CD4-positive, alpha-beta T cell treated with Interferon alpha-2 for 1 hour (primary cell): ENCODE measurements around the gene EPS8L1.

ENCODE experiments used
- DNase-seq, 2 donors: peaks; one replicate each; pipeline ENCODE4 v3.0.0-alpha.2; 2020 to 2022

The EPS8L1 gene

DNA sequence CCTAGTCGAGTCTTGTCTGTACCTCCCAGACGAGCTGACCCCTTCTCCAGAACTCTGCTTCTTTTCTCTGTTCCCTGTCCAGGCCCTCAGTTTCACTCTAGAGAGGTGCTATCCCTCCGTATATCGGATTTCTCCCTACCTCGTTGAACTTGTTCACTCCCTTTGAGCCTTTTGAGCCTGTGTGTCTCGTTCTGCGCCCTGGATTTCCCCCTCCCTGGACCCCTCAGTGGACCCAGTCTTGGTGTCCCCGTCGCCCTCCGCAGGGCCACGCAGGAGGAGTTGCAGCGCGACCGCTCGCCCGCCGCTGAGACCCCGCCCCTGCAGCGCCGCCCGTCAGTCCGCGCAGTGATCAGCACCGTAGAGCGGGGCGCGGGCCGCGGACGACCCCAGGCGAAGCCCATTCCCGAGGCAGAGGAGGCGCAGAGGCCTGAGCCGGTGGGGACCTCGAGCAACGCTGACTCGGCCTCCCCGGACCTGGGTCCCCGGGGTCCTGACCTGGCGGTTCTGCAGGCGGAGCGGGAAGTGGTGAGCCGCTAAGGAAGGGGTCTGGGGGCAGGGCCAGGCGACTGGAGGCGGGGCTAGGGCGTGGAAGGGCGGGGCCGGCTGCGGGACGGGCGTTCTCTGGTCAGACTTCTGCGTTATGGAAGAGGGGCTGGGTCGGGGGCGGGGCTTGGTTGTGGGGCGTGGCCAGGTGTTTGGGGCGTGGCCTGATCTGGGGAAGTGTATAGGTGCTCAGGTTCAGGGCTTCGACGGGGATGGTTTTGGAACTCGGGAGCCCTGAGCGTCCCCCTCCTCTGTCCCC is 5.5 kb downstream of the EPS8L1 start:
- DNase-seq = peak; percentile 90 to 95

DNA sequence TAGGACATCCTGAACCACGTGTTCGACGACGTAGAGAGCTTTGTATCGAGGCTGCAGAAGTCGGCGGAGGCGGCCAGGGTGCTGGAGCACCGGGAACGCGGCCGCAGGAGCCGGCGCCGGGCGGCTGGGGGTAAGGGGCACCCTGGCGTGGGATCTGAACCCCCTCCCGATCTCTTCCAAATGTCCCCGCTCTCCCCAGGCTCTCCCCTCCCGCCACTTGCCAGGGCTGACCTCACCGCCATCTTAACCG is 6.0 kb downstream of the EPS8L1 start:
- DNase-seq = no peak

DNA sequence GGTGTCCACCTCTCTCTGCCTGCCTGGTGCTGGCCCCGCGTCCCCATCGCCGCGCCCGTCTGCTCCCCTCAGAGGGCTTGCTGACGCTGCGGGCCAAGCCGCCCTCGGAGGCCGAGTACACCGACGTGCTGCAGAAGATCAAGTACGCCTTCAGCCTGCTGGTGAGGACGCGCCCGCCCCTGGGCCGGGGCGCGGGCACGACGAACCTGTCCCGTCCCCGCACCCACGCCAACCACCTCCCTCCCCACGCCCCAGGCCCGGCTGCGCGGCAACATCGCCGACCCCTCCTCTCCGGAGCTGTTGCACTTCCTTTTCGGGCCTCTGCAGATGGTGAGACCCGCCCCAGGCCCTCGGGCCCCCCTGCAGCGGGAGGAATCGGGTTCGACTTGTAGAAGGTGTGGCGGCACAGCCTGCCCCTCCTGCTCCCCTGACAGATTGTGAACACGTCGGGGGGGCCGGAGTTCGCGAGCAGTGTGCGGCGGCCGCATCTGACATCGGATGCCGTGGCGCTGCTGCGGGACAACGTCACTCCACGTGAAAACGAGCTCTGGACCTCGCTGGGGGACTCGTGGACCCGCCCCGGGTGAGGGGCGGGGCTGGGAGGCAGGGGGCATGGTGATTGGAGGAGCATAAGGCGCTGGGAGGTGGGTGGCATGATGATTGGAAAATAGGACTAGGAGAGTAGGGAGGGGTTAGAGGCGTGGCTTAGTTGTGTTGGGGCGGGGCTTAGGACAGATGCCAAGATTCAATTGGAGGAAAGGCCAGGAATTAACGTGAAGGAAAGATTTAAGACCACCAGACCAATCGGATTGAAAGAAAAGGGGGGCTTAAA is 6.6 kb downstream of the EPS8L1 start:
- peak; percentile 63 to 67 for DNase-seq

DNA sequence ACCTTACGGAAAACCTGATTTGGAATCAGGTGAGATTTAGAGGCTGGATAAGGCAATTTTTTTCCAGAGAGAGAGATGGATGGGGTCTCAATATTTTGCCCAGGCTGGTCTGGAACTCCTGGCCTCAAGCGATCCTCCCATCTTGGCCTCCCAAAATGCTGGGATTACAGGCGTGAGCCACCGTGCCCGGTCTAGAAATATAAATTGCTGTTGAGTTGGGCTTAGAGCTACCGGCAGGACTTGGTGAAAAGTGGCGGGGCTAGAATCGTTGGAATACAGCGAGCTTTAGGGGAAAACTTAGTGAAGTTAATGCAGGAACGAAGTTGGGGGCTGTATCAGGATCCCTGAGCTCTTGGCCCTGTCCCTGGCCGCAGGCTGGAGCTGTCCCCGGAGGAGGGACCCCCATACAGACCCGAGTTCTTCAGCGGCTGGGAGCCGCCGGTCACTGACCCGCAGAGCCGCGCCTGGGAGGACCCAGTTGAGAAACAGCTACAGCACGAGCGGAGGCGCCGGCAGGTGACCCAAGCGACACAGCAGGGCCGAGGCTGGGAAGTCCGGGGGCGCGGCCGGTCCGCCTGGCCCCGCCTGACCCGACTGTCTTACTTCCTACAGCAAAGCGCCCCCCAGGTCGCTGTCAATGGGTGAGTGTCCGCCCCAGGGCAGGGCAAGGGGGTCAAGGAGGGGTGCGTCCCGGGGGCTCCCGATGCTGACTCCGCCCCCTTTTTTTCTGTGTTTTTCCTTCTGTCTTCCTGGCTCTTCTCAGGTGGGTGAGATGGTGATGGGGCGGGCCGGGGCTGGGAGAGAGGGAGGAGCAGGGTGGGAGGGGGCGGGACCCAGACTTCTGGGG is 7.6 kb downstream of the EPS8L1 start:
- no peak for DNase-seq

DNA sequence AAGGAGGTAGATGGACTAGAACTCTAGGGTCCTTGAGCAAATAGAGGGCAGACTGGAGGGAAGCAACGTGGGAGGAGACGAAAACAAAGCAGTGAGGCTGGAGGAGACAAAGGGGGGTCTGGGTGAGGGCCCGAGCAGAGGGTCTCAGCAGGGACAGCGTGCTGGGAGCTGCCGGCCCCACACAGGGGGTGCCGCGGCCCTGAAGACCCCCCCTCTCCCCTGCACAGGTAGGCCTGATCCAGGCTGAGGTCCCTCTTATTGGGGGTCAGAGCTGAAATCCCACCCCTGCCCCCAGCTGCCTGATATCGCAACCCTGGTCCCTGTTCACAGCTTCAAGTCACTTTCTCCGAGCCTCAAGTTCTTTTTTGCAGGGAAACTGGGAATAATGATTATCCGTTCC is 8.7 kb downstream of the EPS8L1 start:
- no peak for DNase-seq

DNA sequence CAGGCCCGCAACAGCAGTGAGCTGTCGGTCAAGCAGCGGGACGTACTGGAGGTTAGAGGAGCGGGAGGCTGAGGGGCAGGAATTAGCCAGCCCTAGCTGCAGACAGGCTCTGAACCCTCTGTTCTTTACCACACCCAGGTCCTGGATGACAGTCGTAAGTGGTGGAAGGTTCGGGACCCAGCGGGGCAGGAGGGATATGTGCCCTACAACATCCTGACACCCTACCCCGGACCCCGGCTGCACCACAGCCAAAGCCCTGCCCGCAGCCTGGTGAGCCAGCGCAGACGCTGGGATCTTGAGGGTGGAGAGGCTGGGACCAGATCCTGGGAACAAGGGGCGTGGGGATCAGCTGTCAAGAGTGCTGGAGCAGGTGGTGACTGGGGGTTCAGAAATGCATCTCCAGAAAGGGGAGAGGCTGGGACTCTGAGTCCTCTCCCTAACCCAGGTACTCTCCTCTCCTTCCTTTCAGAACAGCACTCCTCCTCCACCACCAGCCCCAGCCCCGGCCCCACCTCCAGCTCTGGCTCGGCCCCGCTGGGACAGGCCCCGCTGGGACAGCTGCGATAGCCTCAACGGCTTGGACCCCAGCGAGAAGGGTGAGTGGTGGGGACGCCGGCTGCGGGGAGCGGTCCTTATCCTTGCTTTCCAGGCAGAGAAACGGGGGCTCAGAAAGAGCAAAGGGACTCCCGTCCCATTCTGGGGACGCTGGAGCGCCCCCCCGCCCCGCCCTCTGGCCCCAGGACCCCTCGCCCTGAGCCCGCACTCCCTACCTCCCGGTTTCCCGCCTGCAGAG is 10.4 kb downstream of the EPS8L1 start:
- no peak for DNase-seq

DNA sequence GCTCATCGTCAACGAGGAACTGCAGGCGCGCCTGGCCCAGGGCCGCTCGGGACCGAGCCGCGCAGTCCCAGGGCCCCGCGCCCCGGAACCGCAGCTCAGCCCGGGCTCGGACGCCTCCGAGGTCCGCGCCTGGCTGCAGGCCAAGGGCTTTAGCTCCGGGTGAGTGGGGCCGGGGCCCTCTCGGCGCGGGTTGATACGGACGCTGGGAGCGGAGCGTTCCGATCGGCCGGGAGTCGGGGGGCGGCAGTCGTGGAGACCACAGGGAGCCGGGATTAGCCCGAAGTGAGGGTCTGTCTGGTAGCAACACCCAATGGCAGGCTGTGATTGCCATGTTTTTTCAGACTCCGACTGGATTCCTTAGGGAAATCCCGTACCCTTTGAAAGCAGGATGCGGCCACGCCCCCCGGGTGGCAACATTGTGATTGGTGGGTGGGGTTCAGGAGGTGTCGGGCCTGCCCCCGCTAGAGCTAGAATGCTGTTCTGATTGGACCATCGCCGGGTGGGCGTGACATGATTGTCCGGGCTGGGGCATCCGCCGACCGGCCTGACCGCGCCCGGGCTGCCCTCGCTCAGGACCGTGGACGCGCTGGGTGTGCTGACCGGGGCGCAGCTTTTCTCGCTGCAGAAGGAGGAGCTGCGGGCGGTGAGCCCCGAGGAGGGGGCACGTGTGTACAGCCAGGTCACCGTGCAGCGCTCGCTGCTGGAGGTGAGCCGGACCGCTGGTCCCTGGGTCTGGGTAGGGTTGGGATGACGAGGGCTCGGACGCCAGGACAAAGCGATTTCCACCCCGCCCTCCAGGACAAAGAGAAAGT is 11.3 kb downstream of the EPS8L1 start:
- DNase-seq = peak; percentile 59 to 65

DNA sequence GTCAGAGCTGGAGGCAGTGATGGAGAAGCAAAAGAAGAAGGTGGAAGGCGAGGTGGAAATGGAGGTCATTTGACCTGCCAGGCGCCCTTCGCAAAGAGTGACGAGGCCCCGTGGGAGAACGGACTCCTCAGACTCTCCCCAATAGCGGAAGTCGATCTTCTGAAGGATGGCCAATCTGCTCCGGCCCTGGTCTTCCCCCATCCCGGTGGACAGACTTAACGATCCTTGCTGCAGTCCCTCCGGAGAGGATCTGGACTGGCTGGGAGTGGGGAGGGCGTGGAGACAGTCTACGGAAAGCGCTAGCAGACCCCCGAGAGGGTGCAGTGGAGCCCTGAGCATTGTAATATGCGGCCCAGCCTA is 11.9 kb downstream of the EPS8L1 start:
- DNase-seq = no peak

DNA sequence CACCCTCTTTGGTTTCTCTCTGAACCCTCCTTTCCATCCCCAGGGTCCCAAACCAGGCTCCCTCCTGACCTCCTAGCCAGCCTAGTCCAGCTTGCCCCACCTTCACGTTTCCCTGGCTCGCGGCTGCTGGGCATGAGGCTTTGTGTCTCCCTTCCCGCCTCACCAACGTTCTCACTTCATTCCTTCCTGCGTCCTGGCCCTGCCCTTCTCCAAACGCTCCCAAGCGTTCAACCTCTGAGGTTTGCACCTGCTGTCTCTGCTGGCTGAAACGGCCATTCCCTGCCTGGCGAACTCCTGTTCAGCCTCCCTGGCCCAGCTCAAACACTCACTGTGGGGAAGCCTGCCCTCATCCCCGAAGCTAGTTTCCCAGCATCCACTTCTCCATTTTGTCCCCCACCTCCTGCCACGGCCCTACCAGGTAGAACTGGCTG is 12.4 kb downstream of the EPS8L1 start:
- DNase-seq = no peak

DNA sequence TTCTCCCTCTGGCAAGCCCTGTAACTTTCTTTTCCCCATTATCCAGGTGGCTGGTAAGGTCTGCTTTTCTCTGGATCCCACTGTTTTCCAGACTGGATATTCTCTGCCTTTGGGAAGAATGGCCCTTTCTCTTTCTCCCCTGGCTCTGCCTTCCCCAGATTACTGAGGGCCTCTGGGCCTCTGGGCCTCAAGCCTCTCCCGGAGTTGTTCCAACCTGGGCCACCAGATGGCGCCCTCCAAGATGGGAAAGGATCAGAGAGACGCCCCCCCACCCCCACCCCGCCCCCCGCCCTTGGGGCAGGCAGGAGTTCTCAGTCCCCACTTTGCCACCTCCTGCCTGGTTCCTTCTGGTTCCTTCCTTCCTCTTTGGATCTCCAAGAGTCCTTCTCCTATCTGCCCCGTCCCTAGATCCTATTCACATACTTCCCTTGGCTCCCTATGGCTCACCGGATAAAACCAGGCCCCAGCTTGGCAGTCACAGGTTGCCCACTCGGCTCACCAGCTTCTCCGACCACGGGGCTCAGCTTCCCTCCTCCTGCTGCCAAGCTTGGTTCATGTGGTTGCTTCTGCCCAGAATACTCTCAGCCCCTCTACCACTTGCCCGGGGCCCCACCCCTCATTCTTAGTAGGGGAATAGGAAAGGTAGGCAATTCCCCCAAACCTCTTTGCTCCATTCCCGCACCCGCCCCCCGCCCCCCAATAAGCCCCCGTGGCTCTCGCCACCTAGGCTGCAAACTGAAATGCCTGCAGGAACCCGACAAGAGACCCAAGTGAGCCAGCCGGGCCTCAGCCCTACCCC is 13.1 kb downstream of the EPS8L1 start:
- DNase-seq = peak; percentile 63 to 80

DNA sequence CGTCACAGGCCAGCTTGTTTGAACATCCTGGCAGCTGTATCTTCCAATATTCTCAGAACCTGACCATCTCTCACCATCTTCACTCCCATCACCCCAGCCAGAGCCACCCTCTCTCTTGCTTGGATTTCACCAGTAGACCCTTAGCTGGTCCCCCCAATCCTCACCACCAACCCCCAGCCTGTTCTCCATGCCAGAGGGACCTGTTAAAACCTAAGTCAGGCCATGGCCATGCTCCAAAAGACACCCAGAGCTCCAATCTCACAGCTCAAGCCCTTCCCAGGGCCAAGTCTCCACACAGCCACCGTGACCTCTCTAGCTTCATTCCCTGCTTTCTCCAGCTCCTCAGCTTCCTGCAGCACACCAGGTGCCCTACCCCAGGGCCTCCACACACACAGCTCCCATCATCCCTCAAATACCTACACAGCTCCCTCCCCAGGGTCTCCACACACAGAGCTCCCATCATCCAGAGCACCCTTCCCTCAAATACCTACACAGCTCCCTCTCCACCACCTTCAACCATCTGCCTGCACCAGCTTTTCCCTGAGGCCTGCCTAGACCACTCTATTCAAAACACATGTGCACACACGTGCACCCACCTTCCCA is 13.8 kb downstream of the EPS8L1 start:
- no peak for DNase-seq

DNA sequence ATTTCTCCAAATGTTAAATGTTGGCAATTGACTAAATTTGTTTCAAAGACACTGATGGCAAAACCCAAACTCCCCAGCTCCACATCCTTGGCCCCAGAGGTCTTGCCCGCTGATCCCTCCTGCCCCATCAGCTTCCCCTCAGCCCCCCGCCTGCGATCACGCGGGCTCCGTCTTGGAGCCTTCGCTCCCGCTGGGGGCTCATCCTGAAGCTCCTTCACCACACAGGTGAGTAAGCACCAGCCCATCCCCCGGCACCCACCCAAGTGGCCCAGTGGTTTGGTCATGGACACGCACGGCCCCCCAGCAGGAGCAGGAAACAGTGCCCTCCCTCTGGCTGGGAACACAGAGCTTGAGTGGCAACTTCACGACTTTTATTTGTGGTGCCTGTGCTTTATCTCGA is 14.9 kb downstream of the EPS8L1 start:
- DNase-seq = no peak

DNA sequence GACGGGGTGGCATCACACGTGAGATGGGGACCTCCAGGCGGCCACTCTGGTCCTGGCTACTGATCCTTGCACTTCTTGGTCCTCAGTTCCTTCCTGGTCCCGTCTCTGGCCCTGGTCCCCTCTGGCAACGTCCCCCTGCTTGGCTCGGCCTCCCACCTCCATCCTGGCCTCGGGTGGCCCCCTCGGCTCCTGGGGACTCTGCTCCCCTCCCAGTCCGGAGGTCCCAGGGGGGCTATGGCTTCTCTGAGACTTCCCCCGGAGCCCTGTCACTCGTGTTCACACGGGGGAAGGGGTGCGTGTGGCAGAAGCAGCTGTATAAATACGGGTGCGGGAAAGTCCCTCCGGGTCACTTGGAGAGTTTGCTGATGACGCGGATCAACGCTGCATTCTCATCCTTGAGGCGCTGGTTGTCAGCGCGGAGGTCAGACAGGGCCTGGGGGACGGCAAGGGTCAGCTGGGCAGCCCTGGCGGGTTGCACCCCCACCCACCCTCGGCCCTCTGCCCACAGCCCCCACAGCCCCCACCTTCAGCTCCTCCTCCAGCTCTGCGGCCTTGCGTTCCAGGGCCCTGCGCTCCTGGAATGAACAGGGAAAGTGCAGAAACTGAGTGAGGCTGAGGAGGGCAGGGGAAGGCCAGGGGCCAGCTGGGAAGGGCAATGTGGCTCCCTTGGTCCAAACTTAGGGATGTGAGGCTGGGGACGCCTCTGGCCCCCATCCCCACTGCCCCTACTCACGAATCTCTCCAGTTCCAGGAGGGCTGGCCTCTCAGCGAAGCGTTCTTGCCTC is 15.6 kb downstream of the EPS8L1 start:
- no peak for DNase-seq

DNA sequence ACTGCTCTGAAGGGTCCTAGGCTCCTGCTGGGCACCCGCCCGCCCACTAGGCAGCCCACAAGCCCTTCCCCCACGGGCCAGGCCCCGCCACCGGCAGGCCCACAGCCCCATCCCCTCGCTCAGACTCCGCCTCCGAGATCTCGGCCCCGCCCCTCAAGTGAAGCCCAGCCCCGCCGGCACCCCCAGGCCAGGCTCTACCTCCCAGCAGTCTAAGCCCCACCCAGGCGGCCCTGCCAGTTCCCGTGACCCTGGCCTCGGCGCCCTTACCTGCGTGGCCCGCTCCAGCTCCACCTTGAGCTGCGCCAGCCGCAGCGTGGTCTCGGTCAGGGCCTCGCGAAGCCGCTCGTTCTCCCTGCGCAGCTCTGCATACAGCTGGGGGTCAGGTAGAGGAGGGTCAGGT is 16.3 kb downstream of the EPS8L1 start:
- no peak for DNase-seq

DNA sequence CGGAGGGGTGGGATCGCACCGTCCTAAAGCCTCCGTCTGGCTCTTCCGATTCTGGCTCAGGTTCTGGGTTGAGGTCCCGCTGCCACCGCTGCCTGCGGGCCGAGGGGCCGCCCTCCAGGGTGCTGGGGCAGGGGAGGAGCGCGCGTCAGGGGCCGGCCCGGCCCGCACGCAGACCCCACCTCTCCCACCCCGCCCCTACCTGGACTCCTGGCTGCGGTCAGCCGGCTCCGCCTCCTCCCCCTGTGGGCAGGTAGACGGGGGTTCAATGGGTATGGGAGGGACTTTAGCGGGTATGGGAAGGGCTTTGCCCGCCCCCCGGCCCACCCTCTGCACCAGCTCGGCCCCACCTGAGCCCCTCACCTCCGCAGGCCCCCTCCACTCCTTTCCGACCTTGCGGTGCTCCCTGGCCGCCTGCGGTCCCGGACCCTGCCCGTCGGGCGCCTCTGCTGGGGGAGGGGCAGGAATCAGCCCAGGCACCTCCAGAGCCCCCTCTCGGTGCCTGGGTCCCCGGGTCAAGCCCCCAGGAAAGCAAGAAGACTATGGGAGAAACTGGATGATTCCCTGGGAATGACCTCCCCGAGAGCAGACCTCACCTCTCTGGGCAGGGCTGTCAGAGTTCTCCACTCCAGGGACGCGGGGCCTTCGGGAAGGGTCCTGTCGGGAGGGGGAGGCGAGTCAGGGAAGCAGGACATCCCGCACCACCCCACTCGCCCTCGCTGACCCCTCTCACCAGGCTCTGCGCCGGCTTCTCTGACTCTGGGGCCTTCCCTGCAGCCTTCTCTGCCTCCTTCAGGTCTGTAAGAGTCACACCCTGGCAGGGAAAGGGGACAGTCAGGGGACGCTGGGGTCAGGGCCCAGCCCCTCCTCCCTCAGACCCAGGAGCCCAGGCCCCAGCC is 17.0 kb downstream of the EPS8L1 start:
- DNase-seq = no peak

DNA sequence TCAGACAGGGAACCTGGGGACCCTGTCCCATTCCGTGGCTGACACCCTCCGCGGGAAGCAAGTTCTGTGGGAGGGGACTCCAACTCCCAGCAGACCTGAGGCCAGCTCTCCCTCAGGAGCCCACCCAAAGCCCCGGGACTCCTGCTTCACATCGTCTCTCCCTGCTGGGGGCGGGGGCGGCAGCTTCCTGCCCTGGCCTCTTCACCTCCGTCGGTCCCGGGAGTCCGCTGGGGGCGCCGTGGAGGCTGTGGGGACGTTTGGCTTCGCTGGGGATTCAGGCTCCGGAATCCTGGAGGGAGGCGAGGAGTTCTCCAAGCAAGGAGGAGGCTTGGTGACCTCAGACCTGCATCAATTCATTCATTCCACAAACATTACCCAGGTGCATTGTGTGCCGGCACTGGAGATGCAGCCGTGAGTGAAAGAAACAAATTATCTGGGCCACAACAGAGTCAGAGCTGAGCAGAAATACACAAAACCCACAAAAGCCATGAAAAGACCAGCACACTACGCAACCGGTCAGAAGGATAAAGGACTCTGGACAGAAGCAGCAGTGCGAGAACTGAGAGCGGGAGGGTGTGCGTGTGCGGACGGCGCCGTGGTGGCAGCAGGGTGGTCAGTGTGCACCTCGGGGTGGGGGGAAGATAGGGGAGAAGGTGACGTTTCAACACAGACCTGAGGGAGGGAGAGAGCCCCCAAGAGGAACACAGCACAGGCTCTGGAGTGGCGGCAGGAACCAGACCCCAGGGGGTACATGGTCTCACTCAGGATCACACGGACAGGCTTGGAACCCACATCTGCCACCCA is 19.0 kb downstream of the EPS8L1 start:
- DNase-seq = no peak

DNA sequence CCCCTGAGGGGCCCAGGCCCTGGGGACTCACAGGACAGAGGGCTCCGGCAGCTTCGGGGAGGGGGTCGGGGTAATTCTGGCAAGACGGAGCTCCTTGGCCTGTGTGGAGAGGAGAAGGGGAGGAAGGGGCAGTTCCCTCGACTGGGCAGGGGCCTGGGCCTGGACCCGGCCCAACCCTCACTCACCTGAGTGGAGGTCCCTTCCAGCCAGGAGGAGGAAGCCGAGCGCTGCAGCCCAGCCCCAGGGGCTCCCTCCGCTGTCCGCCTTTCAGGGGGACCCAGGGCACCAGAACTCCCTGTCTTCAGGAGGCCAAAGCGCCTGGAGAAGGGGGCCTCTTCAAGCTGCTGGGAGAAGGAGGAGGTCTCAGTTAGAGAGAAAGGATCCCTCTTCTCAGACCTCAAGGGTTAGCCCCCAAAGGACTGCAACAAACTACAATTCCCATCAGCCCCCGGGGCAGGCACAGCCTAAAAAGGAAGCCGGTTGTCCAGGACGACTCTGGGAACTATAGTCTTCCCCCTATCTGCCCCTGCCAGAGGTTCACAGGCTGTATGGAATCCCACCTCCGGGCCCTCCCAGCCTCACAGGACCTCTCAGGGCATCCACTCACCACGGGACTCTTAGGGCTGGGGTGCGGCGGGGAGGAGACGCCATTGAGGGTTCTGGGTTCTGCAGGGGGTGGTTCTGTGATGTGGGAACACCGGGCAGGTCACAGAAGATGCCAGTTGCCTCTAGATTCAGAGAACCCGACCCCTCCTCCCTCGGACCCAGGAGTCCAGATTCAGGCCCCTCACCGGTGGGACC is 19.8 kb downstream of the EPS8L1 start:
- no peak for DNase-seq
